ENCODE data around the gene MTMR8.
"Not testable (repeated sequence)": the region's sequence is repeated elsewhere in the genome, so short reads cannot be mapped to it uniquely, and the experiment has no call there.

MTMR8 gene

DNA sequence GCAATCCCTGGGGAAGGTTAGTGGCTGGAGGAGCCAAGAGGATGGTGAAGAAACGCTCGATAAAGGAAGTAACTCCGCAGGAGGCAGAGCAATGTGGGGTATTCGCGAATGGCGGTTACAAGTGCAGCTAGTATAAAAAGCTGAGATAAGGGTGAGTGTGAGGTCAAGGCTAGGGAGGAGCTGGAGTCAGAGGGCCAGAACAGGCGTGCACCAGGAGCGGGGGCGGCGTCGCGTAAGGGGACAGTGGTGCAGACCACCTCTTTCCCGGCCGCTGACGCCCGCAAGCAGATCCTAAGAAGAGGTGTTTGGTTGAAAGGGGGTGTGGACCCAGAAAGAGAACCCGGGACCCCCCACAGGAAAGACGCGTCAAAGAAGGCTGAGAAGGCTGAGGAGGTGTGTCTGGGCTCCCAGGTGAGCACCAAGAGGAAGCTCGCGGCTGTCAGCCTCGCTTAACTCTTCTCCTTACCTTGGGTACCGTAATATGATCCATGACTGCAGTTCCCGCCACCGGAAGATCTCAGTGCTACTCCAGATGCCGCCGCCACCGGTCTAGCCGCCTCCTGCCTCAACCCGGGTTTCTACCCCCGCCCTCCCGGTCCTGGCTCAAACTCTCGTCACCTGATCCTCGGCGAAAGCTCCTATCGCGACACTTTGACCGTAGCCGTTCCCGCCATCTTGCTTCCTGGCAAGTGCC, at the start of gene MTMR8:
Gene MTMR8 (minus strand): TSS at position 579 of the 694 bp plus-strand sequence. CDS start 89 bp downstream, at position 490.
- no peaks in the 10 kb centered on the region for H3K27me3 ChIP-seq (ENCODE audit: insufficient read depth, low read length)
- H3K79me2 ChIP-seq (ENCODE audit: control insufficient read depth, insufficient read depth, low read length, unreplicated experiment), result no peaks in the 10 kb centered on the region
- no peaks in the 10 kb centered on the region for H3K4me1 ChIP-seq (ENCODE audit: control insufficient read depth, insufficient read depth, low read length, unreplicated experiment)
- no peak within 1 kb of the TSS for H3K4me3 ChIP-seq (ENCODE audit: low read depth, low read length)
- no peak within 1 kb of the TSS for H2AFZ ChIP-seq (ENCODE audit: low read length, unreplicated experiment)
- H3K27ac ChIP-seq (ENCODE audit: low read depth, low read length), result no peak within 1 kb of the TSS
- no peaks in the 10 kb centered on the region for H3K36me3 ChIP-seq (ENCODE audit: insufficient read depth, low read length)

DNA sequence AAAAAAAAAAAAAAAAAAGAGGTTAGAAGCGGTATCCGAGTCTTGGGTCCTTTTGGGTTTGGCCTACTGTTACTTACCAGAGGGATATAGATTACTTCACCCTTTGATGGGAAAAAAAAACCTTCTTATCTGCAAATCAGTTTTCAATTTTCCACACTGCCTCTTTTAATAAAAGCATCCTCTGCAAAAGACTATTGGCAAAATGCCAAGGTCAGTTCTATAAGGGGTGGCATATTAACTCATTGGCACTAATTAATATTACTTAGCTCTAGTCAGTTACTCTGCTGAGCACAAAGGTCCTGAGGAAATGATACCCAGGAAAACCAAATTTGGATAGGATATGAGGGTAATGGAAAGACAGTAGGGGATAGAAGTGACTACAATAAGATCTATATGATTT, 44.3 kb upstream of the MTMR8 start:
- Histone ChIP-seq H2AFZ (ENCODE audit: low read length, unreplicated experiment) (no peak overlapping the region), H3K36me3 (ENCODE audit: insufficient read depth, low read length) (no peaks in the 10 kb centered on the region), H3K4me1 (ENCODE audit: control insufficient read depth, insufficient read depth, low read length, unreplicated experiment) (no peaks in the 10 kb centered on the region), H3K79me2 (ENCODE audit: control insufficient read depth, insufficient read depth, low read length, unreplicated experiment) (no peaks in the 10 kb centered on the region), H3K27ac (ENCODE audit: low read depth, low read length) (no peak overlapping the region), H3K4me3 (ENCODE audit: low read depth, low read length) (no peak overlapping the region), H3K27me3 (ENCODE audit: insufficient read depth, low read length) (no peaks in the 10 kb centered on the region)

DNA sequence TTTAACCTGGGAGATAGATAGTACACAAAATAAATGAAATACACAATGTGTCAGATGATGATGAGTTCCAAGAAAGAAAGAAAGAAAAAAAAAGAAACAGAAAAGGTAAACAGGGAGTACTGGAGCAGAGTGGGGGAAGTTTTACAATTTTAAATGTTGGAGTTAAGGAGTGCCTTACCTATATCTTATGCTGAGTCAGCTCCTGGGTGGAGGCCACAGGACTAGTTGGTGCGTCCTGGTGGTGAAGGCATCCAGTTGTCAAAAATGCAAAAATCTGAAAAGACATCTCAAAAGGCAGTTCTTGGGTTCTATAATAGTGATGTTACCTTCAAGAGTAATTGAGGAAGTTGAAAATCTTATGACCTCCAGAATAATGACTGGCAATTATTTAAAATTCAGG, 42.4 kb upstream of the MTMR8 start:
- Histone ChIP-seq H3K4me3 (ENCODE audit: low read depth, low read length) (no peak overlapping the region), H3K27me3 (ENCODE audit: insufficient read depth, low read length) (no peaks in the 10 kb centered on the region)

DNA sequence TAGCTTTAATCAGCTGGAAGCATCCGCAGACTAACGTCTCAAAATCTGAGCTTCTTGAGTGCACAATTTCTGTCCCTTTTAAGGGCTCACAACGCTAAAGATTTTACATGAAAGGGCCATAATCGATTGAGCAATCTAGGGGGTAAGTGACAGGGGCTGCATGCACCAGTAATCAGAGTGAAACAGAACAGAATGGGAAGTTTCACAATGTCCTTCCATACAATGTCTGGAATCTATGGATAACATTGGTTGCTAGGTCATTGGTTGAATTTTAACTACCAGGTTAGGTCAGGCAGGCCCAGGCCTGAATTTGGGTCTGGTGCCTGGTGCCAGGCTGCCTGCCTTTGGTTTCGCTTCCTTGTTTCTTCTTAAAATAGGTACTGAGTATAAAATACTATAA, 42.0 kb upstream of the MTMR8 start:
- no peaks in the 10 kb centered on the region for H3K4me1 ChIP-seq (ENCODE audit: control insufficient read depth, insufficient read depth, low read length, unreplicated experiment)
- no peak overlapping the region for H3K27ac ChIP-seq (ENCODE audit: low read depth, low read length)
- no peaks in the 10 kb centered on the region for H3K79me2 ChIP-seq (ENCODE audit: control insufficient read depth, insufficient read depth, low read length, unreplicated experiment)
- H2AFZ ChIP-seq (ENCODE audit: low read length, unreplicated experiment), result no peak overlapping the region
- H3K36me3 ChIP-seq (ENCODE audit: insufficient read depth, low read length), result no peaks in the 10 kb centered on the region
- H3K4me3 ChIP-seq (ENCODE audit: low read depth, low read length), result no peak overlapping the region
- no peaks in the 10 kb centered on the region for H3K27me3 ChIP-seq (ENCODE audit: insufficient read depth, low read length)

More for the DNA sequence above, 42.4 kb upstream of the MTMR8 start:
- Histone ChIP-seq H3K36me3 (ENCODE audit: insufficient read depth, low read length) (no peaks in the 10 kb centered on the region), H2AFZ (ENCODE audit: low read length, unreplicated experiment) (no peak overlapping the region), H3K27ac (ENCODE audit: low read depth, low read length) (no peak overlapping the region), H3K4me1 (ENCODE audit: control insufficient read depth, insufficient read depth, low read length, unreplicated experiment) (no peaks in the 10 kb centered on the region), H3K79me2 (ENCODE audit: control insufficient read depth, insufficient read depth, low read length, unreplicated experiment) (no peaks in the 10 kb centered on the region)

DNA sequence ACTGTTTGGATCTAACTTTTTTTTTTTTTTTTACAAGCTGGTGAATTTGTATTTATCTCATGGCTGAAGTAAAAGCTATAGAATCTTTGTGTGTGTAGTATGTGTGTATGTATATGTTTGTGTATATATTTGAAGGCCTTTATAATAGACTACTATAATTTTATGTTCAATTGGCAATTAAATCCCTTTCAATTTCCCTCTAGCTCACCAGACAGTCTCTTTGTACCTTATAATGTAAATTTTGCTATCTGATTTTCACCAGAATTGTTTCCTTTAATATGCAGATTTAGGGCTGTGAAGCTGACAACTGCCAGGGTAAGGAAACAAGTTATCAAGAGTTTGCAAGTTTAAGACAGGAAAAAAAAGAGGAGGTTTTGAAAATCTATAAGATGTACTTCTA, 33.1 kb upstream of the MTMR8 start:
- Histone ChIP-seq H3K36me3 (ENCODE audit: insufficient read depth, low read length) (no peaks in the 10 kb centered on the region), H2AFZ (ENCODE audit: low read length, unreplicated experiment) (no peak overlapping the region), H3K4me1 (ENCODE audit: control insufficient read depth, insufficient read depth, low read length, unreplicated experiment) (no peaks in the 10 kb centered on the region), H3K27me3 (ENCODE audit: insufficient read depth, low read length) (no peaks in the 10 kb centered on the region), H3K27ac (ENCODE audit: low read depth, low read length) (no peak overlapping the region), H3K4me3 (ENCODE audit: low read depth, low read length) (no peak overlapping the region), H3K79me2 (ENCODE audit: control insufficient read depth, insufficient read depth, low read length, unreplicated experiment) (no peaks in the 10 kb centered on the region)

DNA sequence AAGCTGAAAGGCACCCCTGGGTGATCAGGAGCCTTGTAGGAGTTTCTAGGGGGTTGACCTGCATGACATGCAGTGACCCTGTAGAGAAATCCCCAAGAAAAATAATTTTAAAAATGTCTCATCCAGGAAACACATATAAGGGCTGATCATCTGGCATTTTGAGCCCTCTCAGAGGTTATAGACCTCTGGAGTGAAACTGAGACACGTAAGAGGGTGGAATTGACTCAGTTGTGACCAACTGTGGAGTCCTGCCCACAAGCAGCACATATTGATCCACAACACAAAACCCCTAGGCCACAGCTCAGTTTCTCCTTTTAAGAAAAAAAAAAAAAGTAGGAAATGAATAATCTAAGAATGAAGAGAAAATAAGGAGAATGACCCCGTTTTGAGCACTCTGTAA, 32.5 kb upstream of the MTMR8 start:
- Histone ChIP-seq H3K4me3 (ENCODE audit: low read depth, low read length) (no peak overlapping the region), H3K36me3 (ENCODE audit: insufficient read depth, low read length) (no peaks in the 10 kb centered on the region), H3K27ac (ENCODE audit: low read depth, low read length) (no peak overlapping the region), H3K79me2 (ENCODE audit: control insufficient read depth, insufficient read depth, low read length, unreplicated experiment) (no peaks in the 10 kb centered on the region), H2AFZ (ENCODE audit: low read length, unreplicated experiment) (no peak overlapping the region), H3K27me3 (ENCODE audit: insufficient read depth, low read length) (no peaks in the 10 kb centered on the region), H3K4me1 (ENCODE audit: control insufficient read depth, insufficient read depth, low read length, unreplicated experiment) (no peaks in the 10 kb centered on the region)

DNA sequence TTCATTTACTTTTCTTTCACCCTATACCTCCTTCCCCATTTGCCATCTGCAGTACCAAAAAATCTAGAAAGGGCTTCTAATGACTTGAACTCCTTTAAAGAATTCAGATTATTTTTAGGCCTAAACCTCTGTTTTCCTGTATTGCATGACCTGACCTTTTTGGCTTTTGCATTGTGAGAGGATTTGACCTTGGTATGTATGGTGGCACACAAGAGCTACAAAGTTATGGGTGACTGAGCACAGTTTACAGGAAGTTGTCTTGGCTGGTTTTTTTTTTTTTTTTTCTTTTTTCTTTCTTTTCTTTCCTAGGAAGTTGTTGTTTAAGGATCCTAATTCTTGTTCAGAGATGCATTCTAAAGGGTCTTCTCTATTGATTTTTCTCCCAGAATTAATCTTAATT, 32.0 kb upstream of the MTMR8 start:
- Histone ChIP-seq H3K27ac (ENCODE audit: low read depth, low read length) (no peak overlapping the region), H3K36me3 (ENCODE audit: insufficient read depth, low read length) (no peaks in the 10 kb centered on the region), H2AFZ (ENCODE audit: low read length, unreplicated experiment) (no peak overlapping the region), H3K4me3 (ENCODE audit: low read depth, low read length) (no peak overlapping the region), H3K4me1 (ENCODE audit: control insufficient read depth, insufficient read depth, low read length, unreplicated experiment) (no peaks in the 10 kb centered on the region), H3K27me3 (ENCODE audit: insufficient read depth, low read length) (no peaks in the 10 kb centered on the region), H3K79me2 (ENCODE audit: control insufficient read depth, insufficient read depth, low read length, unreplicated experiment) (no peaks in the 10 kb centered on the region)

DNA sequence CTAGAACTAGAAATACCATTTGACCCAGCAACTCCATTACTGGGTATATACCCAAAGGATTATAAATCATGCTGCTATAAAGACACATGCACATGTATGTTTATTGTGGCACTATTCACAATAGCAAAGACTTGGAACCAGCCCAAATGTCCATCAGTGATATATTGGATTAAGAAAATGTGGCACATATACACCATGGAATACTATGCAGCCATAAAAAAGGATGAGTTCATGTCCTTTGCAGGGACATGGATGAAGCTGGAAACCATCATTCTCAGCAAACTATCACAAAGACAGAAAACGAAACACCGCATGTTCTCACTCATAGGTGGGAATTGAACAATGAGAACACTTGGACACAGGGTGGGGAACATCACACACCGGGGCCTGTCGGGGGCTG, 14.5 kb upstream of the MTMR8 start:
- not testable (repeated sequence) for H3K27me3 ChIP-seq (ENCODE audit: insufficient read depth, low read length); H2AFZ ChIP-seq (ENCODE audit: low read length, unreplicated experiment); H3K79me2 ChIP-seq (ENCODE audit: control insufficient read depth, insufficient read depth, low read length, unreplicated experiment); H3K27ac ChIP-seq (ENCODE audit: low read depth, low read length); H3K36me3 ChIP-seq (ENCODE audit: insufficient read depth, low read length); H3K4me1 ChIP-seq (ENCODE audit: control insufficient read depth, insufficient read depth, low read length, unreplicated experiment); H3K4me3 ChIP-seq (ENCODE audit: low read depth, low read length)

DNA sequence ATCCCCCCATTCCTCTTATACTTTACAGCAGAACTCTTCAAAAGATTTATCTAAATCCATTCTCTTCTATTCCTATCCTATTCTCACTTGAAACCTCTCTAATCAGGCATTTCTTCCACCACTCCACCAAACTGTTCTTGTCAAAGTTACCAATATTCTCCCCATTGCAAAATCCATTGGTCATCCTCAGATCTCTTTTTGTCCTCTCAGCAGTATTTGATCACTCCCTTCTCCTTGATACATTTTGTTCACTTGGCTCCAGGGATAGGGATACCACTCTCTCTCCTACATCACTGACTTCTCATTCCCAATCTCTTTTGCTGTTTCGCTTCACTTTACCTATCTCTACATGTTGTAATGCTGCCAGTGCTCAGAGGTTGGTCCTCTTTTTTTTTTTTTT, 2.8 kb upstream of the MTMR8 start:
- Histone ChIP-seq H3K4me3 (ENCODE audit: low read depth, low read length) (no peak overlapping the region), H3K27me3 (ENCODE audit: insufficient read depth, low read length) (no peaks in the 10 kb centered on the region), H2AFZ (ENCODE audit: low read length, unreplicated experiment) (no peak overlapping the region), H3K79me2 (ENCODE audit: control insufficient read depth, insufficient read depth, low read length, unreplicated experiment) (no peaks in the 10 kb centered on the region), H3K27ac (ENCODE audit: low read depth, low read length) (no peak overlapping the region), H3K36me3 (ENCODE audit: insufficient read depth, low read length) (no peaks in the 10 kb centered on the region), H3K4me1 (ENCODE audit: control insufficient read depth, insufficient read depth, low read length, unreplicated experiment) (no peaks in the 10 kb centered on the region)

DNA sequence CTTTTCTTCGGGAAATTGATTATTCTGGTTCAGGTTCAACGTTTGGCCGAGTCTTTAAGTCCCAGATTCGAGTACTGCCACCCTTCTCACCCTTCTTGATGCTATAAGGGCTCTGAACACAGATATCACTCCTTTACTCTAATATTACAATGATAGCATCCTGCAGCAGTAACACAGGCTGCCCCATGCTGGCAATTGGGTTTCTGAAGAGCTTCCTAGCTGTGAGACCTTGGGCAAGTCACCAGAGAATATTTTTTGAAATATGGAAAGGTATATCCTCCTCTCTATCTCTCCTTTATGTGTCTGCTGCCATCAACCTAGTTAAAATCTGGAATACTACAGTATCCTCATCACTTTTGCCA, 297 bp upstream of the MTMR8 start:
- Histone ChIP-seq H3K4me1 (ENCODE audit: control insufficient read depth, insufficient read depth, low read length, unreplicated experiment) (no peaks in the 10 kb centered on the region), H3K27ac (ENCODE audit: low read depth, low read length) (no peak overlapping the region), H3K4me3 (ENCODE audit: low read depth, low read length) (no peak overlapping the region), H3K79me2 (ENCODE audit: control insufficient read depth, insufficient read depth, low read length, unreplicated experiment) (no peaks in the 10 kb centered on the region), H2AFZ (ENCODE audit: low read length, unreplicated experiment) (no peak overlapping the region), H3K27me3 (ENCODE audit: insufficient read depth, low read length) (no peaks in the 10 kb centered on the region), H3K36me3 (ENCODE audit: insufficient read depth, low read length) (no peaks in the 10 kb centered on the region)

DNA sequence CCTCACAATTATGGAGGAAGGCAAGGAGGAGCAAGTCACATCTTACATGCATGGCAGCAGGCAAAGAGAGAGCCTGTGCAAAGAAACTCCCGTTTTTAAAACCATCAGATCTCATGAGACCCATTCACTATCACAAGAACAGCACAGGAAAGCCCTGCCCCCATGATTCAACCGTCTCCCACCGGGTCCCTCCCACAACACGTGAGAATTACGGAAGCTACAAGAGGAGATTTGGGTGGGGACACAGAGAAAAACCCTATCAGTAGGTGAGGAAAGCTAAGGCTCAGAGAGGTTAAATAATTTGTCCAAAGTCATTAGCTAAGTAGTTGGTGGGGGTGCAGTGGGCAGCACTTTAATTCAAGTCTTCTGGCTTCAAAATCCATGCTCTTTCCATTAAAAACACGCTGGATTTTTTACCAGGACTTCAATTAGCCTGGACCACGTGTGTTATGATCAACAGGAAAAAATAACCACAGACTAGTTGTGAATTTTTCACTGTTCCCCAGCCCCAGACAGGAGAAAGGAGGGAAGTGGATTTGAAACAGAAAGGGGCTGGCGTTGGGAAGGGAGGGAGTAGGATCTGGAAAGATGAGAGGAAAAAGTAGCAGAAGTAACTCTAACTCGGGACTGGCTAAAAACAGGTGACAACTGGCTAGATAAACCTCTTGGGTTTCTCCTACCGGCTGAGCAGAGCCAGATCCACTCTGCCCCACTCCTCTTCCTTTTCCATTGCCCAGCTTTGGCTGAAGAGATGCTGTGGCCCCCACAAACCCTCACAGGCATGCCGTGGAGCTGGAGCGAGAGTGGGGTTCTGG, 986 bp downstream of the MTMR8 start:
- Histone ChIP-seq H3K27ac (ENCODE audit: low read depth, low read length) (no peak overlapping the region), H3K36me3 (ENCODE audit: insufficient read depth, low read length) (no peaks in the 10 kb centered on the region), H3K4me3 (ENCODE audit: low read depth, low read length) (no peak overlapping the region), H3K27me3 (ENCODE audit: insufficient read depth, low read length) (no peaks in the 10 kb centered on the region), H2AFZ (ENCODE audit: low read length, unreplicated experiment) (no peak overlapping the region), H3K4me1 (ENCODE audit: control insufficient read depth, insufficient read depth, low read length, unreplicated experiment) (no peaks in the 10 kb centered on the region), H3K79me2 (ENCODE audit: control insufficient read depth, insufficient read depth, low read length, unreplicated experiment) (no peaks in the 10 kb centered on the region)
